K562 (cell line): ENCODE data around the gene ZNF716. TPM values are rescaled to one million over a fixed set of nuclear protein-coding genes. Genes with fewer than 3 reads are reported as not detected.

Experiments used
- ATAC-seq: fragments of 200-7000 bp; cut with Tn5 transposase; 3 replicates; pipeline ENCODE4 v1.9.1; 2020; ENCODE audit warnings: moderate library complexity
- BruUV-seq: library from RNA; stranded (reverse); fragments of 400-500 nt; replicated peaks from 2 replicates; lab custom pipeline; 2021; lab: Mats Ljungman, UMichigan
- CTCF ChIA-PET: fragments of 300-600 bp; formaldehyde crosslinking; extraction: SDS; loops from one replicate; lab custom pipeline; 2021; ENCODE audit warnings: low intra/inter-chr PET ratio; lab: Yijun Ruan, JAX
- POLR2A ChIA-PET: fragments of 300-600, 350-650 bp; sonication (Branson Sonifier 250); formaldehyde crosslinking; extraction: SDS; loops from one replicate; lab custom pipeline; 2021; ENCODE audit warnings: antibody characterized with exemption, inconsistent platforms; lab: Yijun Ruan, JAX
- DNase-seq, 4 experiments: peaks; one replicate each; pipeline versions ENCODE4 v3.0.0 to v3.0.0-alpha.2; 2011 to 2018; ENCODE audit warnings: low spot score in 3 of 4, mixed read lengths in 3 of 4; ENCODE audit errors: extremely low read depth in 1 of 4
- FAIRE-seq: peaks from 2 replicates; lab custom pipeline; 2011; peaks lifted over from hg19 to GRCh38; lab: Jason Lieb, UNC
- H2AFZ ChIP-seq: 2 replicates; pipeline ENCODE4 v1.6.0; 2011; ENCODE audit warnings: low read depth, low read length, control low read depth, inconsistent platforms
- H3K27ac ChIP-seq: fragments of 200-600 bp; 3 replicates; pipeline ENCODE4 v1.8.0; 2011; ENCODE audit warnings: low read depth, mild to moderate bottlenecking, control low read depth, inconsistent platforms, low read length, moderate library complexity, mixed read lengths; ENCODE audit errors: extremely low read depth
- H3K27me3 ChIP-seq, 2 experiments: fragments of 300-600 bp in 1 of 2; 2 replicates in 1 of 2; 3 replicates in 1 of 2; pipeline versions ENCODE4 v1.6.0 to v1.8.0; 2011; ENCODE audit warnings: inconsistent platforms in 2 of 2, low read length in 2 of 2, mild to moderate bottlenecking in 1 of 2, mixed read lengths in 1 of 2, moderate library complexity in 1 of 2; ENCODE audit not compliant: control insufficient read depth in 2 of 2, insufficient read depth in 2 of 2
- H3K36me3 ChIP-seq: fragments of 300-600 bp; 3 replicates; pipeline ENCODE4 v1.8.0; 2011; ENCODE audit warnings: mild to moderate bottlenecking, low read length, inconsistent platforms; ENCODE audit not compliant: control insufficient read depth, insufficient read depth
- H3K4me1 ChIP-seq, 2 experiments: fragments of 200-600 bp in 1 of 2; replicated peaks in 1 of 2; 2 replicates in 1 of 2; 3 replicates in 1 of 2; pipeline versions ENCODE4 v1.5.1 to v1.8.0; 2011; ENCODE audit warnings: inconsistent platforms in 2 of 2, low read length in 2 of 2, mild to moderate bottlenecking in 1 of 2, mixed read lengths in 1 of 2, moderate library complexity in 1 of 2; ENCODE audit not compliant: control insufficient read depth in 2 of 2, insufficient read depth in 2 of 2
- H3K4me2 ChIP-seq: 2 replicates; pipeline ENCODE4 v1.6.1; 2011; ENCODE audit warnings: low read length, control low read depth, inconsistent platforms, mixed read lengths; ENCODE audit not compliant: insufficient read depth
- H3K4me3 ChIP-seq: fragments of 200-600 bp; sonication (generic), shearing (Covaris generic); 2 replicates; pipeline ENCODE4 v1.5.1; 2016; ENCODE audit warnings: control low read depth, inconsistent platforms
- H3K79me2 ChIP-seq: fragments of 200-600 bp; 3 replicates; pipeline ENCODE4 v1.8.0; 2011; ENCODE audit warnings: low read length, inconsistent platforms; ENCODE audit not compliant: control insufficient read depth, insufficient read depth
- H3K9ac ChIP-seq, 2 experiments: 2 replicates each; pipeline versions ENCODE4 v1.6.0 to v1.6.1; 2011; ENCODE audit warnings: low read depth in 2 of 2, low read length in 2 of 2, control low read depth in 1 of 2, inconsistent platforms in 1 of 2, mild to moderate bottlenecking in 1 of 2, mixed read lengths in 1 of 2; ENCODE audit not compliant: insufficient read depth in 1 of 2
- H3K9me1 ChIP-seq: one replicate; pipeline ENCODE4 v1.6.0; 2011; ENCODE audit warnings: inconsistent platforms, mild to moderate bottlenecking, low read length, moderate library complexity; ENCODE audit not compliant: control insufficient read depth, insufficient read depth
- H3K9me3 ChIP-seq: replicated peaks from 2 replicates; pipeline ENCODE4 v1.5.1; 2011; ENCODE audit warnings: low read depth, low read length, inconsistent platforms; ENCODE audit not compliant: control insufficient read depth, insufficient read depth
- H4K20me1 ChIP-seq: replicated peaks from 2 replicates; pipeline ENCODE4 v1.6.1; 2011; ENCODE audit warnings: low read length, inconsistent platforms, mixed read lengths; ENCODE audit not compliant: control insufficient read depth, insufficient read depth
- ESRRA ChIP-seq: fragments of 450-650 bp; IDR thresholded peaks from 2 replicates; pipeline ENCODE4 v1.6.1; 2014; ENCODE audit warnings: low read depth, mild to moderate bottlenecking, moderate library complexity, borderline replicate concordance
- FOXA3 ChIP-seq, 2 experiments: fragments of 450-650 bp in 1 of 2; sonication (generic) in 1 of 2; formaldehyde crosslinking; IDR thresholded peaks in 1 of 2; conservative IDR thresholded peaks in 1 of 2; 2 replicates each; pipeline versions ENCODE4 v1.4.0 to v1.8.0; 2020 to 2022; ENCODE audit warnings: mild to moderate bottlenecking in 2 of 2, missing genetic modification reagents in 1 of 2
- GATAD2A ChIP-seq: fragments of 450-650 bp; IDR thresholded peaks from 2 replicates; pipeline ENCODE4 v1.6.1; 2017
- HMBOX1 ChIP-seq: sonication (generic); IDR thresholded peaks from 2 replicates; pipeline ENCODE4 v1.6.1; 2016
- SP2 ChIP-seq: IDR thresholded peaks from 2 replicates; pipeline ENCODE4 v1.6.1; 2011; ENCODE audit warnings: mild to moderate bottlenecking, low read depth, low read length, moderate library complexity; ENCODE audit not compliant: poor library complexity, severe bottlenecking; ENCODE audit errors: extremely low read depth
- in situ Hi-C: fragments of 300-500 bp; cut with MboI; formaldehyde crosslinking; loops from 4 replicates; pipeline ENCODE4 v1.15.0; 2018; ENCODE audit warnings: inconsistent platforms, mixed read lengths
- intact Hi-C: fragments of 100-400 bp; cut with micrococcal nuclease; formaldehyde crosslinking; loops from 2 replicates; pipeline ENCODE4 v1.14.2; 2022
- polyA plus RNA-seq, 8 experiments: library from polyadenylated mRNA; depleted of rRNA in 4 of 8; stranded (reverse) in 5 of 8; unstranded in 3 of 8; fragments of >200 nt; fragmentation: Nextera tagmentation in 2 of 8; fragmentation: Illumina TruSeq in 1 of 8; extraction: Ambion mirVana in 2 of 8; extraction: Trizol in 1 of 8; gene quantifications; 2 replicates each; pipeline versions ENCODE4 v1.2.1 to v1.2.3, GENCODE V29; 2011 to 2014; ENCODE audit warnings: inconsistent platforms in 1 of 8, missing spikeins in 1 of 8
- total RNA-seq, 7 experiments: library from RNA; depleted of rRNA in 6 of 7; stranded (reverse); fragments of >200 nt in 6 of 7; fragmentation: Illumina TruSeq in 2 of 7; extraction: Trizol in 2 of 7; gene quantifications; 2 replicates each; pipeline versions ENCODE4 v1.2.1 to v1.2.3, GENCODE V29; 2011 to 2021; ENCODE audit warnings: low replicate concordance in 1 of 7
- TF ChIP-seq, protein P1 (sequence below): IDR thresholded peaks from 2 replicates; pipeline ENCODE4 v1.6.1; 2012; ENCODE audit warnings: low read depth, low read length, improper control_type of control experiment, borderline replicate concordance
- TF ChIP-seq, protein P2 (sequence below): fragments of 450-650 bp; IDR thresholded peaks from 2 replicates; pipeline ENCODE4 v1.6.1; 2016; ENCODE audit warnings: missing biosample characterization, missing genetic modification characterization

ZNF716 gene
- total and polyA plus RNA-seq, 9 of the 15 experiments (the other 6 are each of a cell fraction or from before 2014, with no cell fraction given), result not detected

DNA sequence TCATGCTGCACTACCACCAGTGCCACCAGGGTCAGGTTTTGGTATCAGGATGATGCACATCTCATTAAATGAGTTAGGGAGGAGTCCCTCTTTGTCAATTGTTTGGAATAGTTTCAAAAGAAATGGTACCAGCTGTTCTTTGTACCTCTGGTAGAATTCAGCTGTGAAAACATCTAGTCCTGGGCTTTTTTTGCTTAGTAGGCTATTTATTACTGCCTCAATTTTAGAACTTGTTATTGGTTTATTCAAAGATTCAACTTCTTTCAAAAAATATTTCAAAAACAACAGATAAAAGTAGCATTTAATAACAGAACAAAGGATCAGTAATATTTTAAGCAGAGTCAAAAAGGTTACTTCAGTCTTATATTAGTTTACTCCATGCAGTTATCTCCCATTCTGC, 6.4 kb upstream of the ZNF716 start:
- H3K27me3 ChIP-seq, result no peaks in the 10 kb centered on the region
- H3K36me3 ChIP-seq, result no peaks in the 10 kb centered on the region
- FAIRE-seq (no peak), DNase-seq (no peak), ATAC-seq (no peak)
- ChIA-PET POLR2A (no interaction called here), CTCF (no interaction called here)
- H3K4me1 ChIP-seq, result no peaks in the 10 kb centered on the region
- no peak overlapping the region for H2AFZ ChIP-seq
- H3K9ac ChIP-seq, result no peak overlapping the region
- H3K9me1 ChIP-seq, result no peaks in the 10 kb centered on the region
- no peaks in the 10 kb centered on the region for H3K9me3 ChIP-seq
- in situ Hi-C loops (no loop called here), intact Hi-C loops (no loop called here)
- no peak overlapping the region for H3K27ac ChIP-seq
- H3K4me3 ChIP-seq, result no peak overlapping the region
- no peak overlapping the region for H3K4me2 ChIP-seq
- H4K20me1 ChIP-seq, result no peaks in the 10 kb centered on the region
- BruUV-seq, result no TSS peak
- H3K79me2 ChIP-seq, result no peaks in the 10 kb centered on the region
- TF ChIP-seq ESRRA (no peak), GATAD2A (no peak), SP2 (no peak), HMBOX1 (no peak), FOXA3 (CRISPR knock-in tag; conservative IDR thresholded peaks at IDR 0.05 in 1 of 2, IDR thresholded peaks at IDR 0.05 in 1 of 2) (no peak)
- TF ChIP-seq, protein P1, sequence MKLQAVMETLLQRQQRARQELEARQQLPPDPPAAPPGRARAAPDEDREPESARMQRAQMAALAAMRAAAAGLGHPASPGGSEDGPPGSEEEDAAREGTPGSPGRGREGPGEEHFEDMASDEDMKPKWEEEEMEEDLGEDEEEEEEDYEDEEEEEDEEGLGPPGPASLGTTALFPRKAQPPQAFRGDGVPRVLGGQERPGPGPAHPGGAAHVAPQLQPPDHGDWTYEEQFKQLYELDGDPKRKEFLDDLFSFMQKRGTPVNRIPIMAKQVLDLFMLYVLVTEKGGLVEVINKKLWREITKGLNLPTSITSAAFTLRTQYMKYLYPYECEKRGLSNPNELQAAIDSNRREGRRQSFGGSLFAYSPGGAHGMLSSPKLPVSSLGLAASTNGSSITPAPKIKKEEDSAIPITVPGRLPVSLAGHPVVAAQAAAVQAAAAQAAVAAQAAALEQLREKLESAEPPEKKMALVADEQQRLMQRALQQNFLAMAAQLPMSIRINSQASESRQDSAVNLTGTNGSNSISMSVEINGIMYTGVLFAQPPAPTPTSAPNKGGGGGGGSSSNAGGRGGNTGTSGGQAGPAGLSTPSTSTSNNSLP, result no peak
- TF ChIP-seq, protein P2, sequence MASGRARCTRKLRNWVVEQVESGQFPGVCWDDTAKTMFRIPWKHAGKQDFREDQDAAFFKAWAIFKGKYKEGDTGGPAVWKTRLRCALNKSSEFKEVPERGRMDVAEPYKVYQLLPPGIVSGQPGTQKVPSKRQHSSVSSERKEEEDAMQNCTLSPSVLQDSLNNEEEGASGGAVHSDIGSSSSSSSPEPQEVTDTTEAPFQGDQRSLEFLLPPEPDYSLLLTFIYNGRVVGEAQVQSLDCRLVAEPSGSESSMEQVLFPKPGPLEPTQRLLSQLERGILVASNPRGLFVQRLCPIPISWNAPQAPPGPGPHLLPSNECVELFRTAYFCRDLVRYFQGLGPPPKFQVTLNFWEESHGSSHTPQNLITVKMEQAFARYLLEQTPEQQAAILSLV (tag), result no peak
